Stimulated activated naive CD8-positive, alpha-beta T cell treated with anti-CD3 and anti-CD28 coated beads, Interleukin-15, amount 100 ng/mL, for 72 hours (primary cell): ENCODE measurements around the gene NSL1.

Experiments
- ATAC-seq: fragments of 150-1000 bp; cut with Tn5 transposase; 2 replicates; pipeline ENCODE4 v1.10.0; 2021; ENCODE audit warnings: mild to moderate bottlenecking, moderate library complexity
- DNase-seq, 2 donors: peaks; one replicate each; pipeline ENCODE4 v3.0.0; 2021 to 2022
- H3K27ac Mint-ChIP-seq, 2 donors: one replicate each; pipeline ENCODE4 v1.8.0; 2022; ENCODE audit warnings: mild to moderate bottlenecking in 2 of 2, mixed read lengths in 2 of 2, moderate library complexity in 2 of 2
- H3K27me3 Mint-ChIP-seq: one replicate; pipeline ENCODE4 v1.8.0; 2022; ENCODE audit warnings: mixed read lengths
- H3K4me1 Mint-ChIP-seq: one replicate; pipeline ENCODE4 v1.8.0; 2022; ENCODE audit warnings: mild to moderate bottlenecking, mixed read lengths
- H3K4me3 Mint-ChIP-seq, 2 donors: one replicate each; pipeline ENCODE4 v1.8.0; 2022; ENCODE audit warnings: mild to moderate bottlenecking in 2 of 2, mixed read lengths in 2 of 2, moderate library complexity in 1 of 2
- H3K9me3 Mint-ChIP-seq, 2 donors: one replicate each; pipeline ENCODE4 v1.8.0; 2022; ENCODE audit warnings: mixed read lengths in 2 of 2

NSL1 gene

GRCh38 chr1:212690816-212691403, 100.7 kb downstream of the NSL1 start:
- Mint-ChIP-seq H3K4me1 (peaks cover 14% of the 10 kb centered on the region), H3K27ac (peak overlapping the region in 1 of 2 donors; percentile 96), H3K4me3 (peak overlapping the region in 1 of 2 donors; percentile 54), H3K27me3 (no peaks in the 10 kb centered on the region), H3K9me3 (no peaks in the 10 kb centered on the region)
- ATAC-seq (no peak), DNase-seq (no peak)

- ATAC-seq (no peak), DNase-seq (no peak)
- H3K27me3 Mint-ChIP-seq = no peaks in the 10 kb centered on the region
- H3K4me3 Mint-ChIP-seq = no peak overlapping the region
- peaks cover 10% of the 10 kb centered on the region for H3K4me1 Mint-ChIP-seq
- no peaks in the 10 kb centered on the region for H3K9me3 Mint-ChIP-seq
- no peak overlapping the region for H3K27ac Mint-ChIP-seq
These were observed 101.6 kb downstream of the NSL1 start for GRCh38 chr1:212689758-212690529.

- ATAC-seq (no peak), DNase-seq (no peak)
- H3K4me3 Mint-ChIP-seq = no peak overlapping the region
- H3K27me3 Mint-ChIP-seq = no peaks in the 10 kb centered on the region
- H3K27ac Mint-ChIP-seq = no peak overlapping the region
- H3K9me3 Mint-ChIP-seq = no peaks in the 10 kb centered on the region
- H3K4me1 Mint-ChIP-seq = peaks cover 16% of the 10 kb centered on the region
These were observed 102.3 kb downstream of the NSL1 start for GRCh38 chr1:212689196-212689725.

- no peak for ATAC-seq
- Mint-ChIP-seq H3K4me3 (no peak overlapping the region), H3K27ac (no peak overlapping the region), H3K4me1 (peaks cover 23% of the 10 kb centered on the region), H3K9me3 (no peaks in the 10 kb centered on the region), H3K27me3 (no peaks in the 10 kb centered on the region)
- no peak for DNase-seq
These were observed 103.1 kb downstream of the NSL1 start for GRCh38 chr1:212688341-212689047.

- no peaks in the 10 kb centered on the region for H3K27me3 Mint-ChIP-seq
- no peak overlapping the region for H3K4me3 Mint-ChIP-seq
- H3K27ac Mint-ChIP-seq = no peak overlapping the region
- peaks cover 30% of the 10 kb centered on the region for H3K4me1 Mint-ChIP-seq
- no peak for ATAC-seq
- no peaks in the 10 kb centered on the region for H3K9me3 Mint-ChIP-seq
- no peak for DNase-seq
These were observed 103.8 kb downstream of the NSL1 start for GRCh38 chr1:212687811-212688210.

- DNase-seq = no peak
- Mint-ChIP-seq H3K4me1 (peaks cover 35% of the 10 kb centered on the region), H3K9me3 (no peaks in the 10 kb centered on the region), H3K27ac (no peak overlapping the region), H3K4me3 (no peak overlapping the region), H3K27me3 (no peaks in the 10 kb centered on the region)
- no peak for ATAC-seq
These were observed 105.0 kb downstream of the NSL1 start for GRCh38 chr1:212686591-212686990.

GRCh38 chr1:212686069-212686468, 105.5 kb downstream of the NSL1 start:
- DNase-seq = no peak
- peaks cover 39% of the 10 kb centered on the region for H3K4me1 Mint-ChIP-seq
- no peaks in the 10 kb centered on the region for H3K27me3 Mint-ChIP-seq
- no peak overlapping the region for H3K27ac Mint-ChIP-seq
- no peak overlapping the region for H3K4me3 Mint-ChIP-seq
- no peaks in the 10 kb centered on the region for H3K9me3 Mint-ChIP-seq
- no peak for ATAC-seq

GRCh38 chr1:212685429-212685828, 106.1 kb downstream of the NSL1 start:
- H3K27me3 Mint-ChIP-seq = no peaks in the 10 kb centered on the region
- H3K9me3 Mint-ChIP-seq = no peaks in the 10 kb centered on the region
- ATAC-seq = no peak
- peaks cover 45% of the 10 kb centered on the region for H3K4me1 Mint-ChIP-seq
- no peak overlapping the region for H3K27ac Mint-ChIP-seq
- H3K4me3 Mint-ChIP-seq = no peak overlapping the region
- no peak for DNase-seq

GRCh38 chr1:212684521-212685090, 107.0 kb downstream of the NSL1 start:
- peak overlapping the region; percentile 13 to 69 for H3K4me3 Mint-ChIP-seq

GRCh38 chr1:212684076-212684475, 107.5 kb downstream of the NSL1 start:
- H3K27me3 Mint-ChIP-seq = no peaks in the 10 kb centered on the region
- DNase-seq (no peak), ATAC-seq (no peak)
- peak overlapping the region; percentile 99 for H3K27ac Mint-ChIP-seq
- peak overlapping the region; percentile 69 to 75 for H3K4me3 Mint-ChIP-seq
- peaks cover 58% of the 10 kb centered on the region for H3K4me1 Mint-ChIP-seq
- H3K9me3 Mint-ChIP-seq = no peaks in the 10 kb centered on the region

More at GRCh38 chr1:212684521-212685090, 107.0 kb downstream of the NSL1 start:
- Mint-ChIP-seq H3K27ac (peak overlapping the region; percentile 99), H3K27me3 (no peaks in the 10 kb centered on the region), H3K9me3 (no peaks in the 10 kb centered on the region), H3K4me1 (peaks cover 53% of the 10 kb centered on the region)
- no peak for ATAC-seq
- no peak for DNase-seq

GRCh38 chr1:212683357-212683722, 108.2 kb downstream of the NSL1 start:
- H3K4me1 Mint-ChIP-seq = peaks cover 66% of the 10 kb centered on the region
- H3K27ac Mint-ChIP-seq = peak overlapping the region; percentile 99
- DNase-seq (peak; percentile 84 to 95), ATAC-seq (peak; percentile 84)
- H3K27me3 Mint-ChIP-seq = no peaks in the 10 kb centered on the region
- peak overlapping the region; percentile 69 to 75 for H3K4me3 Mint-ChIP-seq
- H3K9me3 Mint-ChIP-seq = no peaks in the 10 kb centered on the region

GRCh38 chr1:212680680-212681389, 110.7 kb downstream of the NSL1 start:
- H3K27me3 Mint-ChIP-seq = peaks cover 12% of the 10 kb centered on the region
- no peaks in the 10 kb centered on the region for H3K9me3 Mint-ChIP-seq
- ATAC-seq (no peak), DNase-seq (no peak)
- peak overlapping the region in 1 of 2 donors; percentile 60 for H3K4me3 Mint-ChIP-seq
- H3K4me1 Mint-ChIP-seq = peaks cover 76% of the 10 kb centered on the region
- H3K27ac Mint-ChIP-seq = peak overlapping the region in 1 of 2 donors; percentile 53

GRCh38 chr1:212678456-212679410, 112.8 kb downstream of the NSL1 start:
- peaks cover 65% of the 10 kb centered on the region for H3K4me1 Mint-ChIP-seq
- H3K27me3 Mint-ChIP-seq = peaks cover 12% of the 10 kb centered on the region

GRCh38 chr1:212677573-212677972, 114.0 kb downstream of the NSL1 start:
- Mint-ChIP-seq H3K4me3 (peak overlapping the region in 1 of 2 donors; percentile 50), H3K27me3 (peaks cover 12% of the 10 kb centered on the region), H3K27ac (peak overlapping the region in 1 of 2 donors; percentile 34), H3K9me3 (no peaks in the 10 kb centered on the region), H3K4me1 (peaks cover 54% of the 10 kb centered on the region)
- ATAC-seq (no peak), DNase-seq (no peak)

More at GRCh38 chr1:212678456-212679410, 112.8 kb downstream of the NSL1 start:
- peak in 1 of 2 donors; percentile 59 for DNase-seq
- peak; percentile 67 for ATAC-seq
- H3K27ac Mint-ChIP-seq = peak overlapping the region; percentile 66 to 78
- H3K4me3 Mint-ChIP-seq = peak overlapping the region; percentile 24 to 50
- H3K9me3 Mint-ChIP-seq = no peaks in the 10 kb centered on the region
